CD14-positive monocyte (primary cell): ENCODE measurements around the gene FNDC3B. TPM values are rescaled to one million over a fixed set of nuclear protein-coding genes. Genes with fewer than 3 reads are reported as not detected.

ENCODE experiments used
- DNase-seq, 3 donors: peaks; one replicate each; pipeline ENCODE4 v3.0.0-alpha.2; 2011 to 2022
- H2AFZ ChIP-seq: 2 replicates; pipeline ENCODE4 v1.6.0; 2012; ENCODE audit warnings: mild to moderate bottlenecking, low read depth, low read length, inconsistent platforms; ENCODE audit not compliant: insufficient read depth, poor library complexity, severe bottlenecking
- H3K27ac ChIP-seq, 2 donors: 1 replicate in 1 of 2; 2 replicates in 1 of 2; pipeline ENCODE4 v1.5.1; 2012 to 2013; ENCODE audit warnings: low read length in 2 of 2, control low read depth in 1 of 2, inconsistent platforms in 1 of 2, low read depth in 1 of 2, mild to moderate bottlenecking in 1 of 2
- H3K27me3 ChIP-seq, 2 donors: one replicate each; pipeline versions ENCODE4 v1.6.0 to v1.6.1; 2011 to 2013; ENCODE audit warnings: low read length in 2 of 2; ENCODE audit not compliant: control insufficient read depth in 2 of 2, insufficient read depth in 2 of 2
- H3K36me3 ChIP-seq, 2 donors: replicated peaks in 1 of 2; 1 replicate in 1 of 2; 2 replicates in 1 of 2; pipeline versions ENCODE4 v1.5.1 to v1.6.1; 2012 to 2013; ENCODE audit warnings: low read length in 2 of 2, control low read depth in 1 of 2, inconsistent platforms in 1 of 2, mild to moderate bottlenecking in 1 of 2; ENCODE audit not compliant: insufficient read depth in 2 of 2, control insufficient read depth in 1 of 2
- H3K4me1 ChIP-seq, 2 donors: 1 replicate in 1 of 2; 2 replicates in 1 of 2; pipeline versions ENCODE4 v1.5.1 to v1.6.1; 2012 to 2013; ENCODE audit warnings: low read length in 2 of 2, control low read depth in 1 of 2, inconsistent platforms in 1 of 2, mild to moderate bottlenecking in 1 of 2, moderate library complexity in 1 of 2; ENCODE audit not compliant: insufficient read depth in 2 of 2, control insufficient read depth in 1 of 2
- H3K4me2 ChIP-seq: replicated peaks from 2 replicates; pipeline ENCODE3; 2012; ENCODE audit warnings: low read length, moderate library complexity, mild to moderate bottlenecking; ENCODE audit not compliant: poor library complexity, severe bottlenecking; ENCODE audit errors: extremely low read depth
- H3K4me3 ChIP-seq, 3 experiments: fragments of 200-600 bp in 1 of 3; sonication (generic) in 1 of 3; replicated peaks in 1 of 3; 1 replicate in 2 of 3; 2 replicates in 1 of 3; pipeline ENCODE4 v1.5.1; 2011 to 2013; ENCODE audit warnings: low read length in 3 of 3, mild to moderate bottlenecking in 3 of 3, control low read depth in 2 of 3, low read depth in 2 of 3, inconsistent platforms in 1 of 3, moderate library complexity in 1 of 3
- H3K79me2 ChIP-seq: 2 replicates; pipeline ENCODE4 v1.6.0; 2012; ENCODE audit warnings: mild to moderate bottlenecking, control low read depth, inconsistent platforms, low read length, moderate library complexity; ENCODE audit not compliant: insufficient read depth
- H3K9ac ChIP-seq: 2 replicates; pipeline ENCODE4 v1.6.0; 2017; ENCODE audit warnings: low read length, mild to moderate bottlenecking; ENCODE audit not compliant: insufficient read depth, poor library complexity, severe bottlenecking
- H3K9me3 ChIP-seq, 2 donors: replicated peaks in 1 of 2; 1 replicate in 1 of 2; 2 replicates in 1 of 2; pipeline versions ENCODE4 v1.5.1 to v1.6.1; 2012 to 2013; ENCODE audit warnings: low read length in 2 of 2, control low read depth in 1 of 2; ENCODE audit not compliant: control insufficient read depth in 1 of 2, insufficient read depth in 1 of 2
- H4K20me1 ChIP-seq: 2 replicates; pipeline ENCODE4 v1.6.0; 2012; ENCODE audit warnings: mild to moderate bottlenecking, low read length, control low read depth, moderate library complexity; ENCODE audit not compliant: insufficient read depth
- H3K27ac Mint-ChIP-seq, 7 donors: one replicate each; pipeline ENCODE4 v1.8.0; 2020; ENCODE audit warnings: mild to moderate bottlenecking in 7 of 7, mixed read lengths in 7 of 7, moderate library complexity in 6 of 7, inconsistent platforms in 2 of 7
- H3K27me3 Mint-ChIP-seq, 3 donors: one replicate each; pipeline ENCODE4 v1.8.0; 2021 to 2022; ENCODE audit warnings: low read depth in 3 of 3, mild to moderate bottlenecking in 3 of 3, mixed read lengths in 3 of 3, moderate library complexity in 3 of 3, inconsistent platforms in 1 of 3
- H3K36me3 Mint-ChIP-seq, 2 donors: one replicate each; pipeline ENCODE4 v1.8.0; 2020; ENCODE audit warnings: mixed read lengths in 2 of 2, inconsistent platforms in 1 of 2, mild to moderate bottlenecking in 1 of 2
- H3K4me1 Mint-ChIP-seq: one replicate; pipeline ENCODE4 v1.8.0; 2020; ENCODE audit warnings: mild to moderate bottlenecking, mixed read lengths
- H3K4me3 Mint-ChIP-seq, 2 donors: one replicate each; pipeline ENCODE4 v1.8.0; 2020; ENCODE audit warnings: mild to moderate bottlenecking in 2 of 2, mixed read lengths in 2 of 2, moderate library complexity in 1 of 2
- H3K9me3 Mint-ChIP-seq, 7 donors: one replicate each; pipeline ENCODE4 v1.8.0; 2020 to 2022; ENCODE audit warnings: mixed read lengths in 7 of 7, mild to moderate bottlenecking in 6 of 7, moderate library complexity in 6 of 7, inconsistent platforms in 2 of 7
- CTCF ChIP-seq: fragments of 200-600 bp; IDR thresholded peaks from one replicate; pipeline ENCODE4 v1.8.0; 2022; ENCODE audit warnings: antibody characterized with exemption, mild to moderate bottlenecking
- WGBS: methylation state at CpG from one replicate; pipeline ENCODE4 v1.1.5; 2013; ENCODE audit warnings: missing lambda C conversion rate; ENCODE audit not compliant: insufficient coverage; 5-methylcytosine and 5-hydroxymethylcytosine counted together
- intact Hi-C, 2 donors: fragments of 100-400 bp; cut with micrococcal nuclease; formaldehyde crosslinking; loops; one replicate each; pipeline versions ENCODE4 v1.15.0 to v1.15.1; 2023
- polyA plus RNA-seq, 3 donors: library from polyadenylated mRNA; depleted of rRNA in 1 of 3; unstranded in 2 of 3; stranded (reverse) in 1 of 3; fragments of 300-500 nt in 2 of 3; fragments of >200 nt in 1 of 3; fragmentation: Illumina TruSeq in 2 of 3; gene quantifications; 1 replicate in 2 of 3; 2 replicates in 1 of 3; pipeline ENCODE4 v1.2.3, GENCODE V29; 2012 to 2021

Gene FNDC3B
- polyA plus RNA-seq, 3 donors, result 19.6 to 36.1 (median 25.7) TPM

GRCh38 chr3:172208586-172209332 is 169.4 kb downstream of the FNDC3B start:
- Mint-ChIP-seq H3K27ac (peak overlapping the region; percentile 53 to 88 (median 73)), H3K4me3 (no peak overlapping the region), H3K9me3 (peaks cover 0 to 4% (median 0%) of the 10 kb centered on the region in 7 donors), H3K4me1 (peaks cover 37% of the 10 kb centered on the region), H3K27me3 (no peaks in the 10 kb centered on the region), H3K36me3 (peaks cover 21 to 27% of the 10 kb centered on the region in 2 donors)
- 81% methylated on average over 14 of the region's 20 CpGs for WGBS
- Histone ChIP-seq H3K27ac (peak overlapping the region; percentile 14 to 73), H3K9ac (peak overlapping the region; percentile 12), H3K36me3 (peaks cover 2 to 11% of the 10 kb centered on the region in 2 donors), H4K20me1 (peaks cover 87% of the 10 kb centered on the region), H3K4me2 (no peak overlapping the region), H3K79me2 (peaks cover 100% of the 10 kb centered on the region), H2AFZ (no peak overlapping the region), H3K9me3 (no peaks in the 10 kb centered on the region), H3K4me3 (no peak overlapping the region), H3K27me3 (no peaks in the 10 kb centered on the region), H3K4me1 (peaks cover 9 to 11% of the 10 kb centered on the region in 2 donors)
- intact Hi-C loops, result no loop called here
- no peak for TF ChIP-seq CTCF
- DNase-seq, result no peak

GRCh38 chr3:172209333-172210321 is 170.2 kb downstream of the FNDC3B start:
- H3K27ac ChIP-seq, result peak overlapping the region; percentile 14 to 73
- no peaks in the 10 kb centered on the region for H3K9me3 ChIP-seq
- no peak overlapping the region for H3K4me3 Mint-ChIP-seq

More at GRCh38 chr3:172209333-172210321, 170.2 kb downstream of the FNDC3B start:
- peaks cover 9 to 11% of the 10 kb centered on the region in 2 donors for H3K4me1 ChIP-seq
- peaks cover 0 to 4% (median 0%) of the 10 kb centered on the region in 7 donors for H3K9me3 Mint-ChIP-seq
- no peaks in the 10 kb centered on the region for H3K27me3 ChIP-seq
- H3K79me2 ChIP-seq, result peaks cover 100% of the 10 kb centered on the region
- WGBS, result 83% methylated on average over 20 of the region's 28 CpGs
- TF ChIP-seq CTCF, result no peak
- no peak overlapping the region for H3K4me2 ChIP-seq
- peaks cover 19 to 28% of the 10 kb centered on the region in 2 donors for H3K36me3 Mint-ChIP-seq
- H3K27me3 Mint-ChIP-seq, result no peaks in the 10 kb centered on the region
- H3K9ac ChIP-seq, result peak overlapping the region; percentile 12
- peaks cover 43% of the 10 kb centered on the region for H3K4me1 Mint-ChIP-seq
- no peak overlapping the region for H3K4me3 ChIP-seq
- H3K36me3 ChIP-seq, result peaks cover 2 to 11% of the 10 kb centered on the region in 2 donors
- H4K20me1 ChIP-seq, result peaks cover 87% of the 10 kb centered on the region
- intact Hi-C loops, result no loop called here
- DNase-seq, result peak in 1 of 3 donors; percentile 33
- peak overlapping the region; percentile 53 to 88 (median 73) for H3K27ac Mint-ChIP-seq
- no peak overlapping the region for H2AFZ ChIP-seq
